ENCODE measurements around the gene RAPGEF3.

The RAPGEF3 gene

DNA sequence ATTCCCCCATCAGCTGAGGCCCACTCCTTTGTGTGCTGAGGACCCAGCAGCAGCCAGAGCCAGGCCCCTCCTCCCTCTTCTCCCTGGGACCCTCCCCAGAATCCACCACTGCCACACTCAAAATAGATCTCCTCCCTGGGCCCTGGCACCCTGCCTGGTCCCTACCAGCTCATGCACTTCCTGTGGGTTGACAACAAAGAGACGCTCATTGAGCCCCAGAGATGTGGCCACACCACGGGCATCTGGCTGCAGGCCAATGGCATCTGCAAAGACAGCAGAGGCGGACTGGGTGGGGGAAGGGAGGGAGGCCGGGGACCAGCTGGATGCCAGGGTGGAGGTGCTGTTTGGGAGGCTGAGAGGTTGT lies 17.4 kb downstream of the RAPGEF3 start:
- DNase-seq = peak; percentile 67 to 81

DNA sequence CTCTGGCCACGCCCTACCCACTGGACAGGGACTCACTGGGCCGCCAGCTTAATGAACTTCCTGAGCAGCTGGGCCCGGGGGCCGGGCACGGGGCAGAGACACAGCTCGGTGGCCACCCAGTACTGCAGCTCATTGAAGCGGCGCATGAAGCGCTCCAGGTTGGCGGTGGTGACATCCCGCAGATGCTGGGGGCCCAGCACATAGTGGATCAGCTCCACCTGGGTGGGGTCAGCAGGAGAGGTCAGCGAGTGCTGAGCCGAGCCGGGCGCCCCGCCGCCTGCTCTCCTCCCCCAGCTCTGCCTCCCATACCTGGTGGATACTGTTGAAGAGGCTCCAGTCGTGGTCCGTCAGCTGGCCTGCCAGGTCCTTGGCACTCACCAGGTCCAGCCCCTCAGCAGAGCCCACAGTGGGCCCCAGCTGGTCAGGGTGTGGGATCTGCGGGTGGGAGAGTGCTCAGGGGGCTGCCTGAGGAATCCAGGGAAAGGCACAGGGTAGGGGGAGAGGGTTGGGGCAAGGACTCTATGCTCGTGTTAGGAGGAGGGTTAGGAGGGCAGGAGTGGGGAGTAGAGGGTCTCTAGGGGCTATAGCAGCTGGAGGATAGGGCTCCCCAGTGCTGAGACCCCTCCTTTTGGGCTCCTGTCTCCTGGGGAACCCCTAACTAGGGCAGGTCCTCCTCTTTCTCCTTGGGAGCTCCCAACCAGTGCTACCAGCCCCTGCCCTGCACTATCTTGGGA lies 17.9 kb downstream of the RAPGEF3 start:
- DNase-seq = no peak

DNA sequence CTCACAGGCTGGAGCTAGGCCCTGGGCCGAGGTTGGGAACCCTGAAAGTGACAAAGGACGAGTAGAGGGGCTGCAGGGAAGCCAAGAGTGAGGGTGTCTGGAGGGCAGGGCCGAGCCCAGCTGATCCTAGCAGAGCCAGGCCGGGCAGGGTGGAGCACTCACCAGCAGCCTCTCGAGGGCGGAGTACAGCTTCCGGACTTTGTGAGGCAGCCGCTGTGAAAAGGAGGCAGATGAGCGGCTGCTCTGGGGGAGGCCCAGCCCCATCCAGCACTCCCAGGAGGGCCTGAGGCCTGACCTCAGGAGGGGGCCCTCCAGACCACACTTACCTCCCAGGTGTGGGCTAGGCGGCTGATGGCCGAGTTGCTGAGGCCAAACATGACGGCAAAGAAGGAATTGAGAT lies 18.7 kb downstream of the RAPGEF3 start:
- DNase-seq = no peak

DNA sequence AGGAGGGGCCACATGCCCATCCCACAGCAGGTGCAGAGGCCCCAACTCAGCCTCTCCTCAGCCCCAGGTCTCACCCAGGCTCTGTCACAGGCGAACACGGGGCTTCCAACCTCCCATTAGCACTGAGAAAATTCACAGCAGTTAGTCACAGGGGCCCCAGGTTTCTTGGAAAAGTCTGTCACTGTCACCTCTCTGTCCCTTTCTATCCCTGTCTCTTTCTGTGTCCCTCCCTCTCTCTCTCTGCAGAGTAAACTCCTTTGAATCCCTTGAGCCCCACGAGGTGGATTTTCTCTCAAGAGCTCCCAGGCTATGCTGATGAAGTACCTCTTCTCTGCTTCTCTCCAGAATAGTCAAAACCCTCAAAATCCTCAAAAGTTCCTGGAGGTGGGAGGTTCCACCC lies 19.4 kb downstream of the RAPGEF3 start:
- DNase-seq = no peak

DNA sequence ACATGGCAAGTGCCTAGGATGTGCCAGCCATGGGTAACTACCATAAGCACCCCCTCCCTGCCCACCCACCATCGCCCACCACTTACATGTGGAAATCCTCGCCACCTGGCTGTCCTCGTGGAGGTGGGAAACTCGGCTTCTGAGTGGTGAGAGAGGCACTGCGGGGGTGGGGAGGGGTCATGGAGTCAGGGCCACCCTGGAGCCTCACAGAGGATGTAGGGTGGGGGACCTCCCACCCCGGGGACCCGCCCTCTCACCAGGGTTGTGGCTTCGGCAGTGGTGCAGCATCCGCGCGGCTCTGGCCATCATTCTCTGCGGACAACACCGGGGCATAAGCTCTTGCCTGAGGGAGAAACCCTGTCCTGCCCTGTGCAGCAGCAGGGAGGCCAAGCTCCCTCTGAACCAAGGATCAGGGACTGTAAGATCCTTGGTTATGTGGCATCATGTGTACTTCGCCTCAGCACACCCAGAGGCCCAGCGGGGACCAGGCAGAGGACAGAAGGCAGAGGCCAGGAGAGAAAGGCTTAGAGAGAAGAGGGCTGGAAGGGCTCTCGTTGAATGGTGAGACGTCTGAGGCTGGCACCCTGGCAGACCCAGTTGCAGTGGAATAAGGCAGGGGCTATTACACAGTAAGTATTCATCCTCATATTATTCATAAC lies 20.6 kb downstream of the RAPGEF3 start:
- DNase-seq = no peak

DNA sequence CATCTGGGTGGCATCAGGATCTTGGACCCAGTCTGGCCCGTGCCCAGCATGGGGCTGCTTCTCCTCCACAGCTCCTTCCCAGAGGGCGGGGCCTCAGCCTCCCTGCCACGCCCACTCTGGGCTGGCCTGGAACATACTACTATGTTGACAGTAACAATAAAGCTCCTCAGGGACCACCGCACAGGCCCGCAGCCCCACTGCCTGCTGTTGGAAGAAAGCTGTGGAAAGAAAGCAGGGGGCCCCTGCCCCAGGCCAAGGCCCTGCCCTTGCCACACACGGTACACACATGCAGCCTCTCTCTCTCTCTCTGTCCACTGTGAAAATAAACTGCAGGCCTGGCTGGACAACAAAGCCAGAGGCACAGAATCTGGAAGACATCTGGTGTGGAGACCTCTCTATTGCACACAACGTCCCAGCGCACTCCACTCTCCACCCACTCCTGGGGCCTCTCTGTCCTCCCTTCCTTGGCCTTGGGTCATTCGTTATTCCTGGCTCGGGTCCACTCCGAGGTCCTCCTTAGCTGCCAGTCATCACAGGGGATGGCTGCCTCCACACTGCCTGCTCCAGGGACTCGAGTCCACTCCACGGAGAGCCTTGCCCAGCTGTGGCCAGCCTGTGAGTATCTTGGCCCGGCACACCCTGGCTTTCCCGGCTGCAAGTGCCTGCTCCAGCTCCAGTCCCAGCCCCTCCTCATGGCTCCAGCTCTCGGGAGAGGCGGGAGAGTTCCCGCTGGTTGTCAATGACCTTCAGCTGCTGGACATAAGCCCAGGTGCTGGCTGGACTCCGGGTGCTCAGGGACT lies 21.6 kb downstream of the RAPGEF3 start:
- DNase-seq = no peak

DNA sequence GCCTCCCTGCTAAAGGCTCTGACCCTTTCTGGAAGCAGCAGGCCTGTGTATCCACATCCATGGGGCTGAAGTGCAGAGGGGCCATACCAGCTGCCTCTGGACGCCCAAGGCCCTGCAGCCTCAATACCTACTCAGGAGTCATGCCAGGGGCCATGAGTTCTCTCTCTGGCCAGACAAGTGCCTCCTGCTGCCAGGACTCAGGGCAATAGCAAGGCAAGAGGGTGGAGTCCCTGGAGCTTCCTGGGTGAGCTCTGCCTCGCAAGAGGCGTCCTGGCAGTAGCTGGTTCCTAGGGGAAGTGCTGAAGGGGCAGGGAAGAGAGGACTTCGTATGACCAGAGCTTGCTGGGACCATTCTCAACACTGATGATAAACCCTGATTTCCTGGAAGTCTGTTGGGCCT lies 22.5 kb downstream of the RAPGEF3 start:
- DNase-seq = no peak

DNA sequence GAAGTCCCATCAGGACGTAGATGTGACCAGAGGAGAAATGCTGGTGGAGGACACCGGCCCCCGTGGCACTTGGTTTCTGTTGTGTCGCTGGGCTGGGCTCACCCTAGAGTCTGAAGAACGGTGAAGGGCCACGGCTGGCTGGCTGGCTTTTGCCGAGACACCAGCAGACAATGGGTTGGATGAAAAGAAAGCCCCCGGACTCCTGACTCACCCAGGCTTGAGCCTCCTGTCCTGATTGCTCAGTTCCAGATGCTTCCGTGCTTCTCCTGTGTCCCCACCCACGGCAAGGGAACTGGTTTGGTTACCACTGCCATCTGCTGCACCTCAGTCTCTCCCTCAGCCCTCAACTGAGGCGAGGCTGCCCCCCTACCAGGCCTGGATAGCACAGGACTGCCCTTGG lies 23.0 kb downstream of the RAPGEF3 start:
- no peak for DNase-seq

DNA sequence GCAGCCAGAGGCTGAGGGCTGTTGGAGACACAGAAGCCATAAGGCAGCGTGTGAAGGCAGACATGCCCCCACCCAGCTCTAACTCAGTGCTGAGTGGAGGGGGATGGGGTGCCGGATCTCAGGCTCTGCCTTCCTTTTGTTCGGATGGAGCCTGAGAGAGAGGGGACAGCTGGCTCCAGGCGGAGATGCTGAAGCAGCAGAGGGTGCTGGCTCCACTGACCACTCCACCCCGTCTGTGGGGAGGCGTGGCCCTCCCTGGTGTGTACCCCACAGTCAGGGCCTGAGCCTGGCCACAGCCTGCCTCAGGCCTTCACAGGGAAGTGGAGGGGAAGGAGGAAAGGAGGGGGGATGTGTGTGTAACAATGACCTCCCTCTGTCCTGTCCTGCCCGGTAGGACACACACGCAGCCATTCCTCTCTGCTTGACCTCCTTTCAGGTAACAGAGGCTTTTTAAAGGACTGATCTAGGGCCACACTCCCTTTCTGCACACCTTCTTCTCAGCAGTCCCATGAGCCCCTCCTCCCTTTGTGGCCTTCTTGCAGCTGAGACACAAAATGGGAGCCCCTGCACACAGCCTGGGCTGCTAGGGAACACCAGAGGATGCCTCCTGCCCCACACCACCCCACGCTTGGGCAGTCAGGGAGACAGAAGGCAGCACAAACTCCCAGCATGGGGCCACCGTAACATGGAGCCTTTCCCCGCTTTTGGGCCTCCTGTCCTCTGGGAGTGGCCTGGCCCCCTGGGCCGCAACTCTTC lies 23.8 kb downstream of the RAPGEF3 start:
- no peak for DNase-seq

DNA sequence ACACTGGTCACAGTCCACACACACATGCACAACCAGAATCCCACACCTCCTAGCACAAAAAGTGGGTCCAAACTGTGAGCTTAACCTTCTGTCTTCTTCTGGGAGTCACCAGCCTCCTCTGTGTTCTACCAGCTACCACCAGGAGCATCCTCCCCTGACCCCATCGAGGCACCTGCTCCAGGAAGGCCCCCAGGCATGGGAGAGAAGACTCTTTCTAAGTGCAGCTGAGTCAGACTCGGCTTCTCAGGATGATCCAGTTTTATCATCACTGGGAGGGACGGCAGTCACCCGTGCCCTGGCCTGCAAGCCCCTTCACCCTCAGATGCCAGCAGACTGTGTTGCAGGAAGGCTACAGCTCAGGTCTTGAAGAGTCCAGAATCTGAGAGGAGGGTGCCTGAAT lies 25.5 kb downstream of the RAPGEF3 start:
- no peak for DNase-seq

DNA sequence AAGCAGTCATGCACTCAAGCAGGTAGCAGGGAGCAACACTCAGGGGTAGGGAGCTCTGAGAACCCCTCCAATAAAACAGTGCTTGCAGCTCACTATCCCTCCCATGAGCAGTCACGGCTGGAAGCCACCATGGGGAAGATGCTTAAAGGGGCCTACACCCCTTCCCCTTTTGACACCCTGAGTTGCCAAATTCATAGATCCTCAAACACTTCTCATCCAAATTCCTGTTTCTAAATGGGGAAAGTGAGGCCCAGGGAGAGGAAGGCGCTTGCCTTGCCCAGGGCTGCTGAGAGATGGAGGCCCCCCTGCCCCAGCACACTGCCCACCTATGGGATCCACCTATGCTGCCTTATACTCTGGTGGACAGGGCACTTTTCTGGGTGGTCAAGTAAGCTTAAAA lies 26.2 kb downstream of the RAPGEF3 start:
- DNase-seq = no peak

DNA sequence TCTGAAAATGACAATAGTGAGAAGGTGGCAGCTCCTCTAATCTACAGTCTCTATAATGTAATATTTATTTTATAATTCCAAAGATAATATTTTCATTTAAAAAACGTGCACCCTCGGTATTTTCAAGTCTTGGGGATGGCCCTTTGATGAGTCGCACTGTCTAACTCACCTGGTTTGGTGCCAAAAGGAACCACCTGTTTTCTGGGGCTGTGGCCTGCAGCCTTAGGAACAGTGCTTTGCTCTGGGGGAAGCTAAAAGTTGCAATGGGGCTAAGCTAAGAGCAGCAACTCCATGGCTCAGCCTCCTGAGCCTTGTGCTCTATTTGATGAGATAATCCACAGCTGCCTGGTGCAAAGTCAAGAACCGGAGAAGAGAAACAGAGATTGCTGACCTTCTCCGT lies 27.0 kb downstream of the RAPGEF3 start:
- no peak for DNase-seq

DNA sequence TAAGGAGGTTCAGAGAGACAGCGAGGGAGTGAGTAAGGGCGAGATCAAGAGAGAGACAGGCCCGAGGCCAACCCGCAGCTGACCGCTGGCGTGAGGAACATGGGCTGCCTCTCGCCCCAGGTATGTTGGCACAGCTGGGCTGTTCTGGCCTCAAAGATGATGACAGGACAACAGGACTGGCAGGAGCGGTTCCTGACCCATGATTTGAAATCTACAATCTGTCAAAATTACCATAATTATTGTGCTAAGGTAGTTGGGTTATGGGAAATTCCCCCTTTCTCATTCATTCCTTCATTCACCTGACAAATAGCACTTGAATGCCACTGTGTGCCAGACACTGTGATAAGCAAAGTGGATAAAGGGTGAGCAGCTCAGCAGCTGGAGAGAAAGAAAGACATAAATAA lies 28.3 kb downstream of the RAPGEF3 start:
- no peak for DNase-seq

DNA sequence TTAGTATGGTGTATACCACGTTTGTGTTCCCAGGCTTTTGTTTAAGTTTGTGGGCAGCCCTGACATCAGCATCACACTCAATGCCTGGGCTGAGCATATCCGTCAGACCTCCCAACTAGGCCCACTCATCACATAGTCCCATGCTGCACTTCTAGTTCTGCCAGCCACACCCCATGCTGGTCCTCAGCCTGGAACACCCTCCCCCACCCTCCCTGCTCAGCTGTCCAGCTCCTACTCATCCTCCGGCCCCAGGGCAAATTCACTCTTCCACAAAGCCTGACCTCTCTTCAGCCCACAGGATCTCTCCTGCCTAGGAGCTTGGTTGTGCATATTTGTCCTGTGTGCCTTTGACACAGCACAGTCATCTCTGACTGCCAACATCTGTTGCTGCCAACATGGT lies 29.4 kb downstream of the RAPGEF3 start:
- no peak for DNase-seq

DNA sequence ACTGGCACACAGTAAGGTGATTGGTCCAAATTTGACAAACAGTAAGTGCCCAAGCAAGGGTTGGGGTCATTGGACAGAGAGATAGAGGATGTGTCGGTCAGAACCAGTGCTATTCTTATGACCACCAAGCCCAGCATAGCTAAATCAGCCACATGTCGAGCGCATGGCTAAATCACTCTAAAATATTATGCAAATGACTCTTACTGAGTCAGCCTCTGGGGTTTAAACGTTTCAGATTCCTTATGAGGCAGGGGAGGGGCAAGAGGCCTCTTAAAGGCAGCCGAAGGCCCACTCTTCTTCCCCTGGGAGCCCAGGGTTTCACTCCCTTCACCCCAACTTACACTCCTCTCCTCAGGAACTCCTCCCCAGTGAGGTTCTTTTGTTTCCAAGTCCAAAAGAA lies 32.8 kb downstream of the RAPGEF3 start:
- no peak for DNase-seq

DNA sequence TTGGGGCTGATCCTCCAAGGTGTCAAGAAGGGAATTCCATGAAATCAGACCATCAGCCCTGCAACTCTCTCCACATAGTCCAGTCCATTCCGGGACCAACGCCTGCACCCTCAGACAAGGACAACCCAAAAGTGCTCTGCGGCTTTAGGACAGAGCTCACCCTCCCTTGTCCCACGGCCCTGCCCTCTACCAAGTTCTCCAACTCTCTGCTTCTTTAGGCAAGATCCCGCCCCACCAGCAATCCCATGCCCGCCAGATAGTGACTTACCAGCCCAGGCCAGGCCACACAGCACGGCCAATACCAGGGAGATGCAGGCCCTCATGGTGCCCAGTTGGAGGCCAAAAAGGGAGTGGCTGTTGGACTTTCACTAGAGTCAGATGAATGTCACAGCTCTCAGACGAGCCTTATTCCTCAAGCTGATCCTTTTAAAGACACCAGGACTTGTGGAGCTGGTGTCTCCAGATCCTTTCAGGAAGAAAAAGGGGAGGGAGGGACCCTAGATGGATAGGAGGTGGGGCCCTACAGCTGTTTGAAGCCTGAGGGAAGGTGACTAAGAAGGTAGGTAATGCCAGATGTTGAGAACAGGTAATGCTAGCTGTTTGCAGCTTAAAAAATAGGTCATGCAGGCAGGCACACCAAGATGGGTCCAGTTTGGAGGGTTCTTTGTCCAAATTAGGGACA lies 33.4 kb downstream of the RAPGEF3 start, which contains the start of gene ENDOU:
Gene ENDOU, minus strand, starts transcription at position 400 of the 682 bp plus-strand sequence. Its CDS starts 77 bp downstream, at position 323.
- no peak for DNase-seq

DNA sequence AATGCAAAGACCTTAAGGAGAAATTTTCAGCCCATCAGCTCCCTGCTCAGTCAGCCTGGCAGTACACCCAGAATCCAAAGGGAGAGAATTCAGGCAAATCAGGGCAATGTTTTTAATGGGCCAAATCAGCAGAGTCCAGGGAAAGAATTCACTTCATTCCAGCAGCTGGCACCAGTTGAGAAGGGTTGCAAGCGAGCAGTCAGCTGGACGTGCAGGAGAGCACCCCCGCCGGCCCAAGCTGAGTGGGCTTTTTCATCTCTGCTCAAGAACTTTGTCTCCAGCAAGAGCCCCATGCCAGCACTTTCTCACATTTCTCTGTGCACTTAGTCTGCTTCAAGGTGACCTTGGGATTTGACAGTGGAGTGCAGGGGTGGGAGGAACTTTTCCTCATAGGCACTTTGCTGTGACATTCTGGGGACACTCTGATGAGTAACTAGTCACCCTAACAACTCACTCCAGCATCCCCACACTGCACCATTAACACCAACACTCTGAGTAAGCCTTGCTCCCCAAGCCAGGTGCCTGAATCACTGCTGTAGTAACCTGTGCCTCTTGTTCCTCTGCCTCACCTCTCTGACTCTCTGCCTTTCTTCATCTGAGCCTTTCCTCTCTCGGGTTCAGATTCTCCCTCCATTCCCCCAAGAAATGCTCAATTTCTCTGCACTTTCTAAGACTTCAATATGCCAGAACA lies 35.6 kb downstream of the RAPGEF3 start:
- DNase-seq = no peak

DNA sequence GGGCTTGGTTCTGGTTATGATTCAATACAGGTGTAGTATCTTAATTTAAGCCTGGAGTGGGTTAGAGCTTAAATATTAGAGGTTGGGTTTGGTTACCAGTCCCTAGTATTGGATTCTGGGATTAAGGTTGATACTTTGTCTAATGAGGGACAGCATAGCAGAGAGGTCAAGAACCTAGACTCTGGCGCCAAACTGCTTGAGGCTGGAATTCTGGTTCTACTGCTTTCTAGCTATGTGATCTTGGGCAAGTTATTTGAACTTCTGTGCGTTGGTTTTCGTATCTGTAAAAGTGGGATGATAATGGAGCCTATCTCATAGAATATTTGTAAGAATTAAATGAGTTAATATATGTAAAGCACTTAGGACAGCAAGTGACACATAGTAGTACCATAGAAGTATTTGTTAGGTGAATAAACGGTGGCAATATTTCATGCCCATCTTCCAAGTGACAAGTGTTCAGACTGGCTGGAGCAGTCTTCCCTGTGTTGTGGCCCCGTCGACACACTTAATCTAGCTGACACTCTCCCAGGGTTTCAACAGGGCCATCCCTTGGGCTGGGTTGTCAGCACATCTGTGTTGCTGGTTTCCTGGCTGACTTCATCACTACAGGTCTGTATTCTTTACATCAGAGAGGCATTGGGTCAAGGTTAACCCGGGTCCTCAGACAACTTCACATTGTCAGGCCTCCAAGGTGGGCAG lies 36.4 kb downstream of the RAPGEF3 start:
- DNase-seq = no peak

DNA sequence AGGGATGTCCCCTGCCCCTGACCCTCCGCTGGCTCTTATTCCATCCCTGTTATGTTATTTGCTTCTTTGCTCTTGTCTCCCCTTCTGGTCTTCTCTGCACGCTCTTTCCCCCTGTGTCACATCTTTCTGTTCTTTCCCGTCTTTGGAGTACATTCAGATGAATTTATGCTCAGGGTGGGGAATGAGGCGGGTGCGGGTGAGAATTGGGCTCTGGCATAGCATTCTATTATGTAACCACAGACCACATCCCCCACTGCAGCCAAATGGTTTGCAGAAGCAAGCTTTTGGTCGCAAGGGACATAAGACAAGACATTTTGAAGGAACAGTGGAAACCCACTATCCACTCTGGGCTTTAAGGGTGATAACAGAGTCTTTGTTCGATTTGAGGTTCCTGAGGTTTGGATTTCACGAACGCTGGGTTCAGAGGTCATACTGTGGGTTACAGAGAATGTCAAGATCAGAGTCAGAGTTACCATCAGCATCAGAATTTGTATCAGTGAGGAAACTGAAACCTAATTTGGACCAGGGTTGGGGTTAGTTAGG lies 37.2 kb downstream of the RAPGEF3 start:
- peak; percentile 22 to 55 for DNase-seq

DNA sequence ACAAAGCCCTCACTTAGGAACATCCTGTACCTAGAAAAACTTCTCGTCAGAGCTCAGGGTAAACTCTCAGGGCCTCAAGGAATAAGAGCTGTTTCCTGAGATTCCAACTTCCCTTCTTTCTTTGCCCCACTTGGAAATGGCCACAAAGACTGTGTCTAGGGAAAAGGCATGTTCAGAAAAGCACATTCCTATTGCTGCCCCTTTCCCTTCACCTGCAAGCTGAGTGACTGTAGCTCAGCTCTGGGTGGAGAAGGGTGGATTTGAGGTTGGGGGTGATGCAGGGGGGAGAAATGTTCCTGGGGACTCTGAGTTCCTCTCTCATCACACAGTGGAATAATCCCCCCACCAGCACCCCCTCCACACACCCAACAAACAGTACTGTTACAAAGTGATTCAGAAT lies 40.1 kb downstream of the RAPGEF3 start:
- DNase-seq = no peak
